Measurements from ENCODE around the gene KPNA6. TPM values are rescaled to one million over a fixed set of nuclear protein-coding genes. Genes with fewer than 3 reads are reported as not detected.

Gene KPNA6
- total RNA-seq, 1 experiment from 2014 or later = 104 TPM

- POLR2A ChIA-PET = interaction anchor here (0.5 to 2.8 kb wide), 7 partner anchors 20 to 136 kb away, joined by 3 to 11 read pairs (median 5); partner anchors contain the start of genes KPNA6, MARCKSL1 and TXLNA
- Mint-ChIP-seq H3K27ac (no peak overlapping the region), H3K4me1 (peaks cover 37% of the 10 kb centered on the region), H3K27me3 (ENCODE audit: low read depth) (peaks cover 8% of the 10 kb centered on the region), H3K4me3 (peak overlapping the region; percentile 84), H3K36me3 (peaks cover 30% of the 10 kb centered on the region), H3K9me3 (no peaks in the 10 kb centered on the region)
- DNase-seq (ENCODE audit: low spot score) (no peak), ATAC-seq (no peak)
- no peak for TF ChIP-seq NFE2L1 (CRISPR knock-in tag; IDR thresholded peaks at IDR 0.05)
- no peak for TF ChIP-seq ETV6 (CRISPR knock-in tag; IDR thresholded peaks at IDR 0.05)
- TF ChIP-seq, protein P1, sequence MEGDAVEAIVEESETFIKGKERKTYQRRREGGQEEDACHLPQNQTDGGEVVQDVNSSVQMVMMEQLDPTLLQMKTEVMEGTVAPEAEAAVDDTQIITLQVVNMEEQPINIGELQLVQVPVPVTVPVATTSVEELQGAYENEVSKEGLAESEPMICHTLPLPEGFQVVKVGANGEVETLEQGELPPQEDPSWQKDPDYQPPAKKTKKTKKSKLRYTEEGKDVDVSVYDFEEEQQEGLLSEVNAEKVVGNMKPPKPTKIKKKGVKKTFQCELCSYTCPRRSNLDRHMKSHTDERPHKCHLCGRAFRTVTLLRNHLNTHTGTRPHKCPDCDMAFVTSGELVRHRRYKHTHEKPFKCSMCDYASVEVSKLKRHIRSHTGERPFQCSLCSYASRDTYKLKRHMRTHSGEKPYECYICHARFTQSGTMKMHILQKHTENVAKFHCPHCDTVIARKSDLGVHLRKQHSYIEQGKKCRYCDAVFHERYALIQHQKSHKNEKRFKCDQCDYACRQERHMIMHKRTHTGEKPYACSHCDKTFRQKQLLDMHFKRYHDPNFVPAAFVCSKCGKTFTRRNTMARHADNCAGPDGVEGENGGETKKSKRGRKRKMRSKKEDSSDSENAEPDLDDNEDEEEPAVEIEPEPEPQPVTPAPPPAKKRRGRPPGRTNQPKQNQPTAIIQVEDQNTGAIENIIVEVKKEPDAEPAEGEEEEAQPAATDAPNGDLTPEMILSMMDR (IDR thresholded peaks at IDR 0.05) = no peak
- TF ChIP-seq SP1 (CRISPR knock-in tag; conservative IDR thresholded peaks at IDR 0.05) = no peak
- no peak for TF ChIP-seq JAZF1 (CRISPR knock-in tag; IDR thresholded peaks at IDR 0.05)
- no peak for TF ChIP-seq E2F1 (CRISPR knock-in tag; IDR thresholded peaks at IDR 0.05)
- TF ChIP-seq ZNF263 (CRISPR knock-in tag; IDR thresholded peaks at IDR 0.05; ENCODE audit: low read depth) = no peak
- TF ChIP-seq, protein P2, sequence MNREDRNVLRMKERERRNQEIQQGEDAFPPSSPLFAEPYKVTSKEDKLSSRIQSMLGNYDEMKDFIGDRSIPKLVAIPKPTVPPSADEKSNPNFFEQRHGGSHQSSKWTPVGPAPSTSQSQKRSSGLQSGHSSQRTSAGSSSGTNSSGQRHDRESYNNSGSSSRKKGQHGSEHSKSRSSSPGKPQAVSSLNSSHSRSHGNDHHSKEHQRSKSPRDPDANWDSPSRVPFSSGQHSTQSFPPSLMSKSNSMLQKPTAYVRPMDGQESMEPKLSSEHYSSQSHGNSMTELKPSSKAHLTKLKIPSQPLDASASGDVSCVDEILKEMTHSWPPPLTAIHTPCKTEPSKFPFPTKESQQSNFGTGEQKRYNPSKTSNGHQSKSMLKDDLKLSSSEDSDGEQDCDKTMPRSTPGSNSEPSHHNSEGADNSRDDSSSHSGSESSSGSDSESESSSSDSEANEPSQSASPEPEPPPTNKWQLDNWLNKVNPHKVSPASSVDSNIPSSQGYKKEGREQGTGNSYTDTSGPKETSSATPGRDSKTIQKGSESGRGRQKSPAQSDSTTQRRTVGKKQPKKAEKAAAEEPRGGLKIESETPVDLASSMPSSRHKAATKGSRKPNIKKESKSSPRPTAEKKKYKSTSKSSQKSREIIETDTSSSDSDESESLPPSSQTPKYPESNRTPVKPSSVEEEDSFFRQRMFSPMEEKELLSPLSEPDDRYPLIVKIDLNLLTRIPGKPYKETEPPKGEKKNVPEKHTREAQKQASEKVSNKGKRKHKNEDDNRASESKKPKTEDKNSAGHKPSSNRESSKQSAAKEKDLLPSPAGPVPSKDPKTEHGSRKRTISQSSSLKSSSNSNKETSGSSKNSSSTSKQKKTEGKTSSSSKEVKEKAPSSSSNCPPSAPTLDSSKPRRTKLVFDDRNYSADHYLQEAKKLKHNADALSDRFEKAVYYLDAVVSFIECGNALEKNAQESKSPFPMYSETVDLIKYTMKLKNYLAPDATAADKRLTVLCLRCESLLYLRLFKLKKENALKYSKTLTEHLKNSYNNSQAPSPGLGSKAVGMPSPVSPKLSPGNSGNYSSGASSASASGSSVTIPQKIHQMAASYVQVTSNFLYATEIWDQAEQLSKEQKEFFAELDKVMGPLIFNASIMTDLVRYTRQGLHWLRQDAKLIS (CRISPR knock-in tag; IDR thresholded peaks at IDR 0.05; ENCODE audit: borderline replicate concordance) = no peak
- TF ChIP-seq EMX1 (CRISPR knock-in tag; IDR thresholded peaks at IDR 0.05) = no peak
- TF ChIP-seq MXD4 (CRISPR knock-in tag; IDR thresholded peaks at IDR 0.05; ENCODE audit: borderline replicate concordance) = no peak
- no peak for TF ChIP-seq E2F4 (CRISPR knock-in tag; IDR thresholded peaks at IDR 0.05; ENCODE audit: borderline replicate concordance, low read depth)
- TF ChIP-seq, protein P3, sequence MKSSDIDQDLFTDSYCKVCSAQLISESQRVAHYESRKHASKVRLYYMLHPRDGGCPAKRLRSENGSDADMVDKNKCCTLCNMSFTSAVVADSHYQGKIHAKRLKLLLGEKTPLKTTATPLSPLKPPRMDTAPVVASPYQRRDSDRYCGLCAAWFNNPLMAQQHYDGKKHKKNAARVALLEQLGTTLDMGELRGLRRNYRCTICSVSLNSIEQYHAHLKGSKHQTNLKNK (CRISPR knock-in tag; IDR thresholded peaks at IDR 0.05) = no peak
- CTCF ChIA-PET = interaction anchor here (1.4 to 3.5 kb wide), 5 partner anchors 16 to 410 kb away, joined by 3 to 27 read pairs (median 10); partner anchors contain the start of gene TMEM39B
Observed at GRCh38 chr1:32199717-32200072, 91.8 kb downstream of the KPNA6 start.

DNA sequence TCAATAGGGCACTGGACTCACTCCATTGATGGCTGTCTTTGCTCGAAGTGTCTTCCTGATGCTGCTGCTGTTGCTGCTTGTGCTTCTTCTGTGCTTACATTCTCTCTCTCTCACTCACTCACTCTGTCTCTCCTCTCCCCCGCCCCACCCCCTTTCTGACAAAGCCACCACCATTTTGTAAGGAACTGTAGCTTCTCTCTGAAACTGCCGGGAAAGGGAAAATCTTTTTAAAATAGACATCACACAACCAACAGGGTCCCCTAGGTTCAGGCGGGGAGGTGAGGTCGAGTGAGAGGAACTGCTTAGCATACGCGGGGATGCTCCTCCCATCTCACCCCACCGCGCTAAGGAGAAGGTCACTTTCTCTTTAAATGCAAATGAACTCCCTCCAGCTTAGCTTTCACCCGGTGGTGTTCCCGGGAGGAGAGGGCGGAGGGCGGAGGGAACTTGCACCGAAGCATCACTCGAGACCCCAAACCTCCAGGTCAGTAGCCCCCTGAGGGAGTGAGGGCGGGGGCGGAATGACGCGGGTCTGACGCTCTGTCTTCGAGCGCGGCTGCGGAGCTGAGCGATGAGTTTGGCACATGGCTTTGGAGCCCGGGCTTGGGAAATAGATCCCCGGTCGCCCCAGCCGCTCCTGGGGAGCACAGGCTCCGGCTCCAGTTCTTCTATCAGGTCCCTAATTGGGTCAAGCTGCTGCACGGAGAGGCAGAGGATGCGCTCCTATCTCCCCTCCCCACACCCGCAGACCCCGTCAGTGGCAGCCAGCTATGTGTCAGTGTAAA, 92.6 kb downstream of the KPNA6 start, which contains the start of gene CCDC28B:
Gene CCDC28B (plus strand): TSS at position 370 of the 785 bp plus-strand sequence. CDS start 1,341 bp downstream, outside the sequence.
- Mint-ChIP-seq H3K4me1 (peaks cover 40% of the 10 kb centered on the region), H3K27me3 (ENCODE audit: low read depth) (peaks cover 8% of the 10 kb centered on the region), H3K9me3 (no peaks in the 10 kb centered on the region), H3K27ac (peak within 1 kb of the TSS; percentile 69), H3K36me3 (peaks cover 24% of the 10 kb centered on the region), H3K4me3 (peak within 1 kb of the TSS; percentile 84)
- ChIA-PET CTCF (interaction anchor here (0.6 to 3.5 kb wide), 10 partner anchors 10 to 509 kb away, joined by 3 to 27 read pairs (median 5); partner anchors contain the start of genes TMEM39B and TXLNA), POLR2A (interaction anchor here (0.5 to 2.8 kb wide), 10 partner anchors 15 to 235 kb away, joined by 3 to 11 read pairs (median 6); partner anchors contain the start of genes KPNA6, MARCKSL1, TMEM39B and TXLNA)
- ATAC-seq = peak; percentile 71
- peak; percentile 71 for DNase-seq (ENCODE audit: low spot score)
- TF ChIP-seq ZNF532 (CRISPR knock-in tag; IDR thresholded peaks at IDR 0.05; ENCODE audit: borderline replicate concordance) (no peak), CREM (CRISPR knock-in tag; IDR thresholded peaks at IDR 0.05) (peak; percentile 51; the same call in 1 of the 2 replicates), GABPB1 (CRISPR knock-in tag; IDR thresholded peaks at IDR 0.05) (no peak), SP1 (CRISPR knock-in tag; conservative IDR thresholded peaks at IDR 0.05) (no peak; the same call in 1 of the 2 replicates), ZNF232 (CRISPR knock-in tag; IDR thresholded peaks at IDR 0.05) (0 out of 2 replicates have a peak, but pooled peaks have one; percentile 41), ZNF121 (CRISPR knock-in tag; IDR thresholded peaks at IDR 0.05) (peak; percentile 92), ZNF263 (CRISPR knock-in tag; IDR thresholded peaks at IDR 0.05; ENCODE audit: low read depth) (0 out of 2 replicates have a peak, but pooled peaks have one; percentile 38)
- TF ChIP-seq, protein P4, sequence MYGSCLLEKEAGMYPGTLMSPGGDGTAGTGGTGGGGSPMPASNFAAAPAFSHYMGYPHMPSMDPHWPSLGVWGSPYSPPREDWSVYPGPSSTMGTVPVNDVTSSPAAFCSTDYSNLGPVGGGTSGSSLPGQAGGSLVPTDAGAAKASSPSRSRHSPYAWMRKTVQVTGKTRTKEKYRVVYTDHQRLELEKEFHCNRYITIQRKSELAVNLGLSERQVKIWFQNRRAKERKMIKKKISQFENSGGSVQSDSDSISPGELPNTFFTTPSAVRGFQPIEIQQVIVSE (CRISPR knock-in tag; IDR thresholded peaks at IDR 0.05; ENCODE audit: borderline replicate concordance) = no peak

Data from WTC11 (cell line).